ENCODE results near the gene KCNQ1OT1. TPM values are rescaled to one million over a fixed set of nuclear protein-coding genes. Genes with fewer than 3 reads are reported as not detected.

KCNQ1OT1 gene
- total RNA-seq, 3 donors from 2014 or later = 0.18 to 0.20 (median 0.19) TPM

DNA sequence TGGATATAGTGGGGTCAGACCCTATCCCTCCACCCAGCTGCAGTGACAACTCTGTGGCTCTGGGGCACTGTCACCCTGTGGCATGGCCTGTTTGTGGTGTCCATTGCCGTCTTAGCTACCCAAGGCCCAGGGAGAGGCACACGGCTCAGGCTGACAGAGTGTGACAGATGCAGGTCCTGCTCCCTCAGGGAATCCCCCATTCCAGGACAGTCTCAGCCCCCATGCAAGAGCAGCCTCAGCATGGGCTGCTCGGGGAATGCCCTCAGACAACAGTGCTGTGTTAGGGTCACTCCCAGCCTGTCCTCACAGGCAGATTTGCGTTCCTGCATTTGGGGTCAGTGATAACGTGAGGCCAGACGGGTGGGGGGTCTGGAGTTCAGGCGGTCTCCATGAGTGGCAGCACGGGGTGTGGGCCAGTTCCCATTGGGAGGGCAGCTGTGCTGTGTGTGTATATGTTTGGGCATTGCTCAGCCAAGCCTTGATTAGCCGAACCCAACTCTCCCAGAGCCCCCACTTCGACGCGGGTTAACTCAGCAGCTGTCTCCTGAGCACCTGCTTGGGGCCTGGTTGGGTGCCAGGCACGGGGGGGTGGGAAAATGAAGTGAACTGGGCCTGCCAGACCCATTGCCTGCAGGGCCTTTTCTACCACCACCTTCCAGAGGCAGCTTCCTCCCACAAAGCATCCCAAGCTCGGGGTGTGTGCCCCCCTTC is 5.3 kb upstream of the KCNQ1OT1 start:
- Mint-ChIP-seq H3K4me3 (no peak overlapping the region), H3K36me3 (ENCODE audit: insufficient read depth) (peaks cover 14% of the 10 kb centered on the region), H3K27me3 (ENCODE audit: low read depth) (no peaks in the 10 kb centered on the region), H3K4me1 (ENCODE audit: low read depth) (peaks cover 2% of the 10 kb centered on the region), H3K9me3 (peaks cover 8% of the 10 kb centered on the region)
- no peak for DNase-seq
- ATAC-seq = no peak

DNA sequence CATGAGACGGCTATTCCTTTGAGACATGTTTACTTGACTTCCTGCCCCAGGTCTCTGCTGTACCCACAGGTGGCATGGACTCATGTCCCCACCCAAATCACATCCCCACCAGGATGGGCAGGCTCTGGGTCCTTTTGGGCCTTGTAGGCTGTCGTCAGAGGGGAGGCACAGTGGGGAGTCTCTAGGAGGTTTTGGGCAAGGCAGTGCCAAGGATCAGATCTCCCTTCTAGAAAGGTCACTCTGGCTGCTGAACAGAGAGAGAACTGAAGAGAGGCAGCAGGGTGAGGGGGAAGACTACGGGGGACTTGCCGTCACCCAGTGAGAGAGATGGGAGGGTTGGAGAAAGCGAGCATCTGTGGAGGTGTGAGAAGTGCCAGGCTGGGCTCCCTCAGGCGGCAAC is 4.6 kb upstream of the KCNQ1OT1 start:
- Mint-ChIP-seq H3K4me1 (ENCODE audit: low read depth) (peaks cover 2% of the 10 kb centered on the region), H3K27me3 (ENCODE audit: low read depth) (no peaks in the 10 kb centered on the region), H3K36me3 (ENCODE audit: insufficient read depth) (peaks cover 7% of the 10 kb centered on the region), H3K9me3 (peaks cover under 1% of the 10 kb centered on the region), H3K4me3 (no peak overlapping the region)
- DNase-seq (no peak), ATAC-seq (no peak)

DNA sequence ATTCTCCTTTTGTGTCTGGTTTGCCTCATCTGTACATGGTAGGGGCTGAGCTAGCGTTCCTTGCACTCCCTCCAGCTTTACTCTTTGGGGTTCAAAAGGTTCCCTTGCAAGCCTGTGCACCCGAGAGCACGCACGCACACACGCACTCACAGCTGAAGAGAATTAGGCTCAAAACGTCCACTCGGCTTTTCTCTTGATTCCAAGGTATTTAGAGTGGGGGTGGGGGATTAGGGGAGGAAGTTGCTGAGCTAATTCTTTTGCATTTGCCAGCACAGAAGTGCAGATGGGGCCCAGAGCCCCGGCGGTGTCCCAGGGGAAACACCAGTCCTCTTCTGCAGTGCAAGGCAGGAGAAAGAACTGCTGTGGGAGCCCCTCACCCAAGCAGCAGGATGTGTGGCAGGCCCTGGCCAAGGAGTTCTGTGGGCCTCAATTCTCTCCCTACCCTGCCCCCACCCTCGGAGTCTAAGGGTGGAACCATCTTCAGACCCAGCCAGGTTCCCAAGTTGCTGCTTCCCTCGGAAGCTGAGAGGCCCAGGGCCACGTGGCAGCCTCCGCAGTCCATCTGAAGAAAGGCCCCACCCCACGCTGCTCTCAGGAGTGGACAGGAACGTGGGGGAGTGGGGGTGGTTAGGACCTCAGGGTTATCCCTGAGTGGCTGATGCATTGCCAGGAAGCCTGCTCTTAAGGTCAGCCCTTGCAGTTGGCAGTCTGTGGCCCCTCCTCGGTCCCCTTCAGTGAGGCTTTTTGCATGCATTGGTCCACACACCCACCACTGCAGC is 3.8 kb upstream of the KCNQ1OT1 start:
- Mint-ChIP-seq H3K4me3 (no peak overlapping the region), H3K9me3 (no peaks in the 10 kb centered on the region), H3K36me3 (ENCODE audit: insufficient read depth) (peaks cover 7% of the 10 kb centered on the region), H3K27me3 (ENCODE audit: low read depth) (no peaks in the 10 kb centered on the region), H3K4me1 (ENCODE audit: low read depth) (peaks cover 7% of the 10 kb centered on the region)
- DNase-seq (no peak), ATAC-seq (no peak)

DNA sequence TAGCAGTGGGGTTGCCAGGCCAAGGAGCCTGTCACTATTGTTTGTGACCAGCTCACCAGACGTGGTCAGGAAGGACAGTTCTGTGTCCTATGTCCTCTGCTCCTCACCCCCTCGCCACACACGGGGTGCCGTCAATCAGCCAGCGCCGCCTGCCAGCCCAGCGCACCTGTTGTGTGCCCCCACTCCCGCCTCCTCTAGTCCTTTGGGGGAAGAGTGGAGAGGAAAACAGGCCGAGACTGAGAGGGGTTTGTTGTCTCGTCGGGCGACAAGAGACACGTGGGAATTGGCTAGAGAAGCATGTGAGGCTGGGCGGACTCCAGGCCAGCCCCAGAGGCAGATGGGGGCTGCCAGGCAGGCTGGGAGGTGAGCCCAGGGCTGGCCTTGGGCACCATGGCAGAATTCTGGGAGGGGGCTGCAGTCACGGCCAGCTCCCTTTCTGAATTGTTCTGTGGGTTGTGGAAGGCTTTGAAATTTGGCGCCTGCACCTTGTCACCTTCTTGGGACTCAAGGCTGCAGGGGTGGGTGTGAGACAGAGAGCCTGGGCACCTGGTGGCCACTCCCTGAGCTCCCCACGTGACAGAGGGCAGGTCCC is 3.1 kb upstream of the KCNQ1OT1 start:
- no peaks in the 10 kb centered on the region for H3K9me3 Mint-ChIP-seq
- no peak for DNase-seq
- no peaks in the 10 kb centered on the region for H3K27me3 Mint-ChIP-seq (ENCODE audit: low read depth)
- peaks cover 10% of the 10 kb centered on the region for H3K4me1 Mint-ChIP-seq (ENCODE audit: low read depth)
- H3K36me3 Mint-ChIP-seq (ENCODE audit: insufficient read depth) = peaks cover 10% of the 10 kb centered on the region
- no peak overlapping the region for H3K4me3 Mint-ChIP-seq
- no peak for ATAC-seq

DNA sequence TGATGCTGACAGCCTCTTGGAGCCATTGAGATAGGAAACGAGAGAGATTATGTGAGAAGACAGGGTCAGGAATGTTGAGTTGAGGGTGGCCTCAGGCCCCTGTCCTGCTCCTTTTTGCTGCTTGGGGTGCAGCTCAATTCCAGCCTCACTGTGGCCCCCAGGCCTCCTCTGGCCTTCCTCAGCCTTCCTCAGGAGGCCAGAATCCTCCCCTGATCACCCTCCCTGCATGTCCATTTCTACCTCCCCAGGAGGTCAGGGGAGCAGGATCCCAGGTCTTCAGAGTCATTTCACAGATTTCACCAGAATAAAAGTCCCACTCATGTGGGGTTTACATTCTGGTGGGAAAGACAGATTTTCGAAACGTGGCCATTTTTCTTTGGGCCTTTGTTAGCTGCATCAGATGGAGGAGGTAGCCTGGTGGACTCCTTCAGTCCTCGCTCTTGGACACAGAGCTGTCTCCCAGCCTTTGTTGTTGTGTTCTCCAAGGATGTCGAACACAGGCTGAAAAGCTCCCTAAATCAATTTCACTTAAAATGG is 2.2 kb upstream of the KCNQ1OT1 start:
- H3K27me3 Mint-ChIP-seq (ENCODE audit: low read depth) = no peaks in the 10 kb centered on the region
- DNase-seq (no peak), ATAC-seq (no peak)
- H3K4me1 Mint-ChIP-seq (ENCODE audit: low read depth) = peaks cover 10% of the 10 kb centered on the region
- peak overlapping the region; percentile 50 for H3K4me3 Mint-ChIP-seq
- H3K9me3 Mint-ChIP-seq = no peaks in the 10 kb centered on the region
- peaks cover 10% of the 10 kb centered on the region for H3K36me3 Mint-ChIP-seq (ENCODE audit: insufficient read depth)

DNA sequence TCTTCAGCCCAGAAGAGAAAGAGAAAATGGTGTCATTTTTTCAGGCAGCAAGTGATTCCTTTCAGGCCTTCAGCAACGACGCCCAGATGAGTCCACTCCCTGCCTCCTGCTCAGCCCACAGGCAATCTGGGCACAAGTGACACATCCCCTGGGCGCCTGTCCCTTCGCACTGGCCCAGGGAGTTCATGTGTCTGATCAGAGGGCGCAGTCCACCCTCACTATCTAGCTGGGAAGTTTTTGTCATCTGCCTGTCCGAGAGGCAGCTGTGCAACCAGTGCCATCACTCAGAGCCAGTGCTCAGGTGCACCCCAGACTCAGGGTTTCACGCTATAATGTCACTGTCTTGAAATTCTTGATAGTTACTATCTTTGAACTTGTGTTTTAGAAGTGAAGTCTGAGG is 1.4 kb upstream of the KCNQ1OT1 start:
- no peaks in the 10 kb centered on the region for H3K9me3 Mint-ChIP-seq
- no peak for ATAC-seq
- no peaks in the 10 kb centered on the region for H3K27me3 Mint-ChIP-seq (ENCODE audit: low read depth)
- peak; percentile 1 for DNase-seq
- peaks cover 10% of the 10 kb centered on the region for H3K4me1 Mint-ChIP-seq (ENCODE audit: low read depth)
- H3K36me3 Mint-ChIP-seq (ENCODE audit: insufficient read depth) = peaks cover 10% of the 10 kb centered on the region
- H3K4me3 Mint-ChIP-seq = peak overlapping the region; percentile 71

DNA sequence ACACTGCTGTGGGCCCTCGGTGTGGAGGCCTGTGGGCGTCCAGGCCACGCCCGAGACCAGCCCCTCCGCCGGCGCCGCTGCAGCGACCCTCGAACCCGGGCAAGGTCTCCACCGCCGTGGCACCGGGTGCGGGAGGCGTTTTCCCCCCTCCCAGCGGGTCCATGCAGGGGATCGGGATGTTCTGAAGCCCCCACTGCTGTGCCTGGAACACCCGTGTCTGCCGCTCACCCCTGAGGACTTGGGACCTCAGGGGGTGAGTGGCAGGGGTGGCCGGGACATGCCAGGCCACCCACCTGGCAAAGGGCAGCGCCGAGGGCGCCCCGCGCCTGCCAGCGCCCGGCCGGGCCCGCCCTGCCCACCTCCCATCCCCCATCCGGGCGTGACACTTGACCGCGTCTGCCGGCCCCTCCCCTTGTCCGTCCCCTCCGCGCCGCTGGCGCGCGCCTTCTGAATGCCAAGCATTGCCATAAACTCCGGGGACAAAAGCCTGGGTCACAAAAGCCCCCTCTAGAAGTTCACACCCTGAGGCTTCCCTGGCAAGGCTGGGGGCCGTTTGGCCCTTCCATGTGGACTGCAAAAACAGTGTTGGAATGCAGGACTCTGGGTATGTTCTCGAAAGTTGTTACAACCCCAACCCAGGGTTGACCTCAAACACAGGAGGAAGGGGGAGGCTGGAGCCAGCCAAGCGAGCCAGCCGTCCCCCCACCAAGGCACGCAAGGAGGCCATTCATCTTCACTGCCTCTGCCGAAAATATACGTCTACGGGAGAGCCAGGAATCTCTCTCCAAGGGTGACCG is 819 bp upstream of the KCNQ1OT1 start:
- no peaks in the 10 kb centered on the region for H3K9me3 Mint-ChIP-seq
- H3K4me1 Mint-ChIP-seq (ENCODE audit: low read depth) = peaks cover 10% of the 10 kb centered on the region
- peaks cover 8% of the 10 kb centered on the region for H3K36me3 Mint-ChIP-seq (ENCODE audit: insufficient read depth)
- H3K4me3 Mint-ChIP-seq = peak overlapping the region; percentile 84
- peak in 1 of 2 donors; percentile 28 for ATAC-seq
- peak; percentile 5 for DNase-seq
- no peaks in the 10 kb centered on the region for H3K27me3 Mint-ChIP-seq (ENCODE audit: low read depth)

DNA sequence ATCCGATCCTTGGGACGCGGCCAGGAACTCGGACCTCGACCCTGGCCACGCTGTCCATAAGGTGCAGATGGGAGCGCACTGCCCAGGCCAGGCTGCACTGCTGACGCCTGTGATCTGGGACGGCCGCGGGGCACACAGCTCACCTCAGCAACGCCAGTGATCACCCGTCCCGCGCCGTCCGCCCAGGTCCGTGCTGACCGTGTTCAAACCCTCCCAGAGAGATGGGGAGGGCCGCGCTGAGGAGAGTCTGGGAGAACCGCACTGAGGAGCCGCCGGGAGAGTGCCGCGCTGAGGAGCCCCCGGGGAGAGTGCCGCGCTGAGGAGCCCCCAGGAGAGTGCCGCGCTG is 636 bp downstream of the KCNQ1OT1 start:
- DNase-seq (no peak), ATAC-seq (peak in 1 of 2 donors; percentile 15)
- H3K9me3 Mint-ChIP-seq = no peaks in the 10 kb centered on the region
- peak overlapping the region; percentile 84 for H3K4me3 Mint-ChIP-seq
- no peaks in the 10 kb centered on the region for H3K27me3 Mint-ChIP-seq (ENCODE audit: low read depth)
- peaks cover 5% of the 10 kb centered on the region for H3K36me3 Mint-ChIP-seq (ENCODE audit: insufficient read depth)
- H3K4me1 Mint-ChIP-seq (ENCODE audit: low read depth) = peaks cover 10% of the 10 kb centered on the region

DNA sequence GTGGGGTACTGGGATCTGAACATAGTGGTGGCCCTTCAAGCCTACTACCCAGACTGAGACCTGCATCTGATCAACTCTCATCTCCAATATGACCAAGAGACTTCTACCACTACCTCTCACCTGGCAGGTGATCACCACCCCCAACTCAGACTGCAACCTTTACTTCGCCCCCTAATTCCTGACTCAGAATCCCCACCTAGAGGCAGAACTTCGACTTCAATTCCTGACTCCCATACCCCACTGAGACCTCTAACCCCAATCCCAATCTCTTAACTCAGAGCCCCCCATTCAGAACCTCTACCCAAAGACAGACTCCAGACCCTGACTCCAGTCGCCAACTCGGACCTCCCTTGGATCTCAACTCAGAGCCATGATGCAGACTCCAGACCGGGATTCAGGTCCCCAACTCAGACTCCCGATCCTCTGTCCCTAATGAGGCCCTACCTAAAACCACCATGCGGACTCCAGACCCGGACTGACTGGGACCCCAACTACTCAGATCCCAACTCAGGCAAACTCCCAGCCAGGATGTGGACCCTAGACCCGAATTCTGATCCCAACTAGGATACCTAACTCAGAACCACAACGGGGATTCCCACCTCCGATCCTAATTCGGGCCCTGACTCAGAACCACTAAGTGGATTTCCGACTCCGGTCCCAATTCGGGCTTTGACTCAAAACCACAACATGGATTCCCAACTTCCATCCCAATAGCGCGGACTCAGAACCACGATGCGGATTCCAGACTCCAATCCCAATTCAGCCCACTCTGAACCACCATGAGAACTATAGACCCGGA is 1.2 kb downstream of the KCNQ1OT1 start:
- H3K9me3 Mint-ChIP-seq = no peaks in the 10 kb centered on the region
- peak overlapping the region; percentile 84 for H3K4me3 Mint-ChIP-seq
- H3K4me1 Mint-ChIP-seq (ENCODE audit: low read depth) = peaks cover 10% of the 10 kb centered on the region
- ATAC-seq = no peak
- H3K27me3 Mint-ChIP-seq (ENCODE audit: low read depth) = no peaks in the 10 kb centered on the region
- peaks cover 3% of the 10 kb centered on the region for H3K36me3 Mint-ChIP-seq (ENCODE audit: insufficient read depth)
- DNase-seq = no peak

DNA sequence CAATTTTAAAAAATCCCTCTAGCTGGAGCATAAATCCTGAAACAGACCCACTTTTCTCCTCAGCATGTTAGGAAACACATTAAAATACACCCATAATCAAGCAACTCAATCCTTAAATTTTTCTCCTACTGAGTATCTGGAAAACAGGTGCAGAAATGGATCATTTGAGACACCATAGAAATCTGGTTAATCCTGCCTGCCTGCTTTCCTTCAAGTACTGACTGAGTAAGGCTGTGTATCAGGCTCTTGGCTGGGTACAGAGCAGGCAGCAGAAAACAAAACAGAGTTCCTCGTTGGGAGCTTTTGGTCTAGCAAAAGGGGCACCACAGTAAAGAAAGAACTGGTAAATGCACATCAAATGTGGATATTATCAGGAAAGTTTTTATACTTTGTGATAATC is 1.9 kb downstream of the KCNQ1OT1 start:
- H3K36me3 Mint-ChIP-seq (ENCODE audit: insufficient read depth) = peaks cover 3% of the 10 kb centered on the region
- no peaks in the 10 kb centered on the region for H3K27me3 Mint-ChIP-seq (ENCODE audit: low read depth)
- peaks cover 10% of the 10 kb centered on the region for H3K4me1 Mint-ChIP-seq (ENCODE audit: low read depth)
- no peak for ATAC-seq
- no peak overlapping the region for H3K4me3 Mint-ChIP-seq
- no peak for DNase-seq
- no peaks in the 10 kb centered on the region for H3K9me3 Mint-ChIP-seq

DNA sequence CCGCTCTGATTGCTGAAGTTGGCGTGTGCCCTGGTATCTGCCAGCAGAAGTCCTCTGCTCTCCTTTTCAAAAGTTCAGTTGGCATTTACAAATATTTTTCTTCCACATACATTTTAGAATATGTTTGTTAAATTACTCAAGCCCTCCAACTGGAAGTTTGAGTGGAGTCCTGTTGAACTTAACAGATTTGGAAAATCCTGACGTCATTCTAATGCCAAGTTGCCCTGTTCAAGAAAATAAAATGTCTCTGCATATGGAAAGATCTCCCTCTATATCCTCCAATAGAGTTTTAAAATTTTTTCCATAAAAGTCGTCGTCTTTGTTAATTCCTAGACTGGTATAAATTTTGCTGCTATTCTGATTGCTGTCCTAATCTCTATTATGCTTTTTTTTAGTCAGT is 3.3 kb downstream of the KCNQ1OT1 start:
- Mint-ChIP-seq H3K4me3 (no peak overlapping the region), H3K36me3 (ENCODE audit: insufficient read depth) (peaks cover 3% of the 10 kb centered on the region), H3K27me3 (ENCODE audit: low read depth) (no peaks in the 10 kb centered on the region), H3K4me1 (ENCODE audit: low read depth) (peaks cover 9% of the 10 kb centered on the region), H3K9me3 (no peaks in the 10 kb centered on the region)
- DNase-seq = no peak
- no peak for ATAC-seq

DNA sequence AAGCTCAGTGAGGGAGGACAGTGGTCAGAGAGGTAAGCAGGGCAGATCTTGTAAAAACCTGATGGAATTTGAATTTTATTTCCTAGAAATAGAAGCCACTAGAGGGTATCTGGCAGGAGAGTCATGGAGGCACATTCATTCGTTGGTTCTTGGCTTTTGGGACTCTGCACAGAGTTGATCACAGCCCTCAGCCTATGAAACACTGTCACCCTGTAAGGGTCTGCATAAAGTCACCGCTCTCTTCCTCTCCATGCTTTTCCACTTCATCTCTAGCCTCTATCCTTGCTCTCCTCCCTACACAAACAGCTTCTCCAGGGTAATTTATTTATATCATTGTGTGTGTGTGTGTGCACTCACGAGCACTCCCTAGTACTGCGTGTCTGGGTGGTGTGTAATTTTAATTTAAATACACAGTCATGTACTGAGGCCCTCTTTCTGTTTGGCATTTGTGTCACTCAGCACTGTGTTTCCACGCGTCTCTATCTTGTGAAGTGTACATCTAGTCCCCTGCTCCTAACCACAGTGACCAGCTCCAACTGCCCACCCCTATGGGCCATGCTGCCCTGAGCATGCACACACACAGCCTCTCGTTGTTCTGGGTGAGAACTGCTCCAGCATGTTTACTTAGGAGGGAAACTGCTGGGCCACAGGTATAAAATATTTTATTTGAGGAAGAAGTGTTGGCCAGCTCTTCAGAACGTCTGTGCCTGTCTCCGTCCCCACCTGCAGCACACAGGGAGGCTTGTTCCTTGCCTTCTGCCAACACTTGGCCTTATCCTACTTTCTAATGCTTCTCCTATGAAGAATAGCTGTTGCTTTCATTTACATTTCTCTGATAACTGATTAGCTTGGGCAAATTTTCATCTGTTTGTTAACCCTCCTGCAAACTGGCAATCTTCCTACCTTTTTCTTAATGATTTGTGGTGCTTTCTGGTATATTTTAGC is 4.5 kb downstream of the KCNQ1OT1 start:
- Mint-ChIP-seq H3K9me3 (no peaks in the 10 kb centered on the region), H3K4me1 (ENCODE audit: low read depth) (peaks cover 9% of the 10 kb centered on the region), H3K4me3 (no peak overlapping the region), H3K27me3 (ENCODE audit: low read depth) (no peaks in the 10 kb centered on the region), H3K36me3 (ENCODE audit: insufficient read depth) (peaks cover 4% of the 10 kb centered on the region)
- ATAC-seq = no peak
- no peak for DNase-seq

DNA sequence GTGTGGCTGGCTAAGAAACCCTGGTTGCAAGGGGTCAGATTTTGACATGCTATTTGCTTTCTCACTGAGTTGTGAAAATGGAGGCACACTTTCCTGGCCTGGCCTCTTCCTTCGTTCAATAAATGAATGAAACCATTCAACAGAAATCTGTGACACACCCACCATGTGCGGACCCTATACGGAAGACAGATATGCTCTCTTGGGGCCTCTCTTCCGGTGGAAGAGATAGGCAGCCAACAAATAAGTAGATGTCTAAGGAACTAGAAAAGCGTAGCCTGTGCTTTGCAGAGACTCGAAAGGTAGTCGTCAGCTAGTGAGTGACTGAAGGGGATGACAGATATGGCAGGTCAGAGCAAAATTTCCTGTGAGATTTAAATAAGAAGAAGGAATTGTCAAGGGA is 5.3 kb downstream of the KCNQ1OT1 start:
- Mint-ChIP-seq H3K4me1 (ENCODE audit: low read depth) (peaks cover 9% of the 10 kb centered on the region), H3K36me3 (ENCODE audit: insufficient read depth) (peaks cover 8% of the 10 kb centered on the region), H3K4me3 (no peak overlapping the region), H3K9me3 (no peaks in the 10 kb centered on the region), H3K27me3 (ENCODE audit: low read depth) (no peaks in the 10 kb centered on the region)
- DNase-seq (no peak), ATAC-seq (no peak)
